AG04449 (cell line): Measurements from ENCODE around the gene TPCN2.

Experiments used
- CTCF ChIA-PET: fragments of 350-600 bp; formaldehyde crosslinking; extraction: SDS; loops from one replicate; lab custom pipeline; 2021; ENCODE audit warnings: antibody characterized with exemption; lab: Yijun Ruan, JAX
- POLR2A ChIA-PET: fragments of 400-600, 350-600 bp; formaldehyde crosslinking; extraction: SDS; loops from one replicate; lab custom pipeline; 2020; ENCODE audit warnings: antibody characterized with exemption, inconsistent platforms; lab: Yijun Ruan, JAX
- DNase-seq: peaks from one replicate; pipeline ENCODE4 v3.0.0-alpha.2; 2010; ENCODE audit warnings: low read depth, low spot score
- H3K4me3 ChIP-seq: 2 replicates; pipeline ENCODE4 v1.5.1; 2011; ENCODE audit warnings: low read depth, mild to moderate bottlenecking, control low read depth, low read length
- CTCF ChIP-seq: IDR thresholded peaks from one replicate; pipeline ENCODE4 v1.5.1; 2011; ENCODE audit warnings: mild to moderate bottlenecking, moderate library complexity, low read length, control low read depth, inconsistent platforms; ENCODE audit not compliant: insufficient read depth; ENCODE audit errors: missing control alignments

The TPCN2 gene

GRCh38 chr11:69095300-69095699 lies 46.6 kb downstream of the TPCN2 start:
- DNase-seq, result no peak
- ChIA-PET POLR2A (no interaction called here), CTCF (interaction anchor here (0.9 to 1.3 kb wide), 2 partner anchors 9 to 16 kb away, joined by 3 read pairs; no protein-coding TSS in a partner anchor)
- no peak for TF ChIP-seq CTCF
- no peak overlapping the region for H3K4me3 ChIP-seq

- no peak for TF ChIP-seq CTCF
- POLR2A ChIA-PET, result no interaction called here
- H3K4me3 ChIP-seq, result no peak overlapping the region
- no peak for DNase-seq
- CTCF ChIA-PET, result interaction anchor here (1.1 to 1.3 kb wide), 2 partner anchors 17 to 574 kb away, joined by 3 to 4 read pairs; no protein-coding TSS in a partner anchor
Measured at GRCh38 chr11:69096473-69096872, 47.7 kb downstream of the TPCN2 start.

- H3K4me3 ChIP-seq, result no peak overlapping the region
- no peak for TF ChIP-seq CTCF
- ChIA-PET CTCF (interaction anchor here (1.1 to 13.0 kb wide), 2 partner anchors 573 kb away, joined by 4 to 188 read pairs; no protein-coding TSS in a partner anchor), POLR2A (no interaction called here)
- DNase-seq, result no peak
Measured at GRCh38 chr11:69097263-69097662, 48.5 kb downstream of the TPCN2 start.

- TF ChIP-seq CTCF, result no peak
- CTCF ChIA-PET, result interaction anchor here (0.5 to 13.0 kb wide), 7 partner anchors 9 to 580 kb away, joined by 3 to 188 read pairs (median 29); no protein-coding TSS in a partner anchor
- no peak overlapping the region for H3K4me3 ChIP-seq
- POLR2A ChIA-PET, result no interaction called here
- DNase-seq, result no peak
Measured at GRCh38 chr11:69099180-69099579, 50.4 kb downstream of the TPCN2 start.

GRCh38 chr11:69100454-69101114 lies 51.9 kb downstream of the TPCN2 start:
- DNase-seq, result no peak
- no peak for TF ChIP-seq CTCF
- ChIA-PET CTCF (interaction anchor here (0.7 to 13.0 kb wide), 25 partner anchors 11 to 583 kb away, joined by 3 to 188 read pairs (median 9); partner anchors contain the start of genes CCND1 and LTO1), POLR2A (interaction anchor here (0.7 to 1.9 kb wide), 2 partner anchors 544 to 569 kb away, joined by 3 to 10 read pairs; no protein-coding TSS in a partner anchor)
- H3K4me3 ChIP-seq, result no peak overlapping the region

GRCh38 chr11:69101115-69101791 lies 52.5 kb downstream of the TPCN2 start:
- DNase-seq, result no peak
- peak; percentile 99 for TF ChIP-seq CTCF
- ChIA-PET CTCF (interaction anchor here (0.6 to 13.0 kb wide), 38 partner anchors 11 to 584 kb away, joined by 3 to 188 read pairs (median 4); partner anchors contain the start of genes CCND1, LTO1 and MRGPRF), POLR2A (interaction anchor here (1.0 to 1.9 kb wide), 4 partner anchors 196 to 569 kb away, joined by 3 to 10 read pairs (median 4); no protein-coding TSS in a partner anchor)
- no peak overlapping the region for H3K4me3 ChIP-seq
